ENCODE data around the gene TAF6L. TPM values are rescaled to one million over a fixed set of nuclear protein-coding genes. Genes with fewer than 3 reads are reported as not detected.

TAF6L gene
- total and polyA plus RNA-seq, 9 of the 15 experiments (the other 6 are each of a cell fraction or from before 2014, with no cell fraction given), result 0.04 to 45.5 (median 20.8) TPM

- TF ChIP-seq ATF6 (CRISPR knock-in tag; IDR thresholded peaks at IDR 0.05) (peak; percentile 75), ZNF24 (IDR thresholded peaks at IDR 0.05) (no peak), ARID3B (CRISPR knock-in tag; IDR thresholded peaks at IDR 0.05; ENCODE audit: borderline replicate concordance) (no peak), NCOR1 (IDR thresholded peaks at IDR 0.05) (0 out of 2 replicates have a peak, but pooled peaks have one; percentile 19), ZBTB33 (CRISPR knock-in tag; IDR thresholded peaks at IDR 0.05) (no peak), NCOA1 (IDR thresholded peaks at IDR 0.05; ENCODE audit: low read depth) (no peak), DNMT1 (IDR thresholded peaks at IDR 0.05) (no peak), RUNX1 (IDR thresholded peaks at IDR 0.05; ENCODE audit: low read depth) (no peak), HDAC8 (tag; IDR thresholded peaks at IDR 0.05) (no peak), CREB5 (CRISPR knock-in tag; IDR thresholded peaks at IDR 0.05) (no peak), POLR2AphosphoS5 (IDR thresholded peaks at IDR 0.05; ENCODE audit: control insufficient read depth, insufficient read depth, low read depth, low read length) (peak; percentile 38; the same call in 1 of the 2 replicates), ZNF551 (CRISPR knock-in tag; IDR thresholded peaks at IDR 0.05) (no peak), RAD21 (CRISPR knock-in tag; conservative IDR thresholded peaks at IDR 0.05 in 1 of 2, IDR thresholded peaks at IDR 0.05 in 1 of 2) (no peak), CBX2 (IDR thresholded peaks at IDR 0.05; ENCODE audit: insufficient read depth, low read length, poor library complexity, severe bottlenecking) (no peak), ZNF121 (CRISPR knock-in tag; conservative IDR thresholded peaks at IDR 0.05) (no peak), SMARCB1 (IDR thresholded peaks at IDR 0.05; ENCODE audit: insufficient read length, low read depth) (no peak), MAFK (IDR thresholded peaks at IDR 0.05; ENCODE audit: low read length) (no peak), ILF3 (IDR thresholded peaks at IDR 0.05; ENCODE audit: borderline replicate concordance) (no peak), NUFIP1 (IDR thresholded peaks at IDR 0.05; ENCODE audit: partially characterized antibody) (no peak)
Observed at GRCh38 chr11:62728171-62728988, 42.8 kb upstream of the TAF6L start, which contains the start of gene TTC9C (continued).
